ENCODE data around the gene DMXL1. TPM values are rescaled to one million over a fixed set of nuclear protein-coding genes. Genes with fewer than 3 reads are reported as not detected.

Gene DMXL1
- total RNA-seq, 1 donor from 2014 or later, result 120 TPM

- DNase-seq, result no peak
These were observed 200.3 kb downstream of the DMXL1 start for GRCh38 chr5:119270960-119271757.

- no peak for DNase-seq
These were observed 201.2 kb downstream of the DMXL1 start for GRCh38 chr5:119271758-119272730.

GRCh38 chr5:119273391-119273839, 202.5 kb downstream of the DMXL1 start:
- DNase-seq, result no peak

GRCh38 chr5:119274030-119274766, 203.3 kb downstream of the DMXL1 start:
- no peak for DNase-seq

- DNase-seq, result no peak
These were observed 203.9 kb downstream of the DMXL1 start for GRCh38 chr5:119274767-119275130.

GRCh38 chr5:119275146-119275545, 204.3 kb downstream of the DMXL1 start:
- no peak for DNase-seq

- DNase-seq, result no peak
These were observed 204.8 kb downstream of the DMXL1 start for GRCh38 chr5:119275601-119276173.

- no peak for DNase-seq
These were observed 206.1 kb downstream of the DMXL1 start for GRCh38 chr5:119276978-119277377.

- no peak for DNase-seq
These were observed 208.2 kb downstream of the DMXL1 start for GRCh38 chr5:119279093-119279492.

- no peak for DNase-seq
These were observed 209.5 kb downstream of the DMXL1 start for GRCh38 chr5:119280380-119280779.

GRCh38 chr5:119282628-119283027, 211.7 kb downstream of the DMXL1 start:
- DNase-seq, result no peak

- DNase-seq, result no peak
These were observed 213.1 kb downstream of the DMXL1 start for GRCh38 chr5:119284031-119284430.

GRCh38 chr5:119285070-119285916, 214.4 kb downstream of the DMXL1 start:
- no peak for DNase-seq

GRCh38 chr5:119286511-119287488, 215.9 kb downstream of the DMXL1 start:
- no peak for DNase-seq

- no peak for DNase-seq
These were observed 216.7 kb downstream of the DMXL1 start for GRCh38 chr5:119287547-119288111.

GRCh38 chr5:119288379-119289033, 217.6 kb downstream of the DMXL1 start:
- DNase-seq, result no peak

- DNase-seq, result no peak
These were observed 218.7 kb downstream of the DMXL1 start for GRCh38 chr5:119289438-119290044.

- DNase-seq, result no peak
These were observed 219.3 kb downstream of the DMXL1 start for GRCh38 chr5:119290161-119290569.
